ENCODE data around the gene EFCAB6. TPM values are rescaled to one million over a fixed set of nuclear protein-coding genes. Genes with fewer than 3 reads are reported as not detected.

EFCAB6 gene
- total and polyA plus RNA-seq, 10 of the 15 experiments (the other 5 are each of a cell fraction or from before 2014, with no cell fraction given): 0.05 to 0.42 (median 0.19) TPM

DNA sequence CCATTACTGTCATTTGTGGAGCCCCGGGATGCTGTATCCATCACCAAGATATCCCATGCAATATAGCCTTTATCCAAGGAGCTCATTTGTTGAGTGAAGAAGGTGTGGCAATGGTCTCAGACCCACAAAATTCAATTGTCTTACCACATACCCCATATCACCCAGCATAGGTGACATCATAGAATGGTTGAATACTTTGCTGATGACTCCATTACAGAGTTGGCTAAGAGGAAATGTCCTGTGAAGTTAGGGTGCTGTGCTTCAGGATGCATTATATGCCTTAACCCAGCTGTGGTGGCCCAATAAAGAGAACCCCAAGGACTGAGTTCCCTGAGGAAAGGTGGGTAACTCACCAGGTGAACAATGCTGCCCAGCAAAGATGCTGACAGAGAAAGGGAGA lies 113.7 kb downstream of the EFCAB6 start (continued):
- TF ChIP-seq, protein P1, sequence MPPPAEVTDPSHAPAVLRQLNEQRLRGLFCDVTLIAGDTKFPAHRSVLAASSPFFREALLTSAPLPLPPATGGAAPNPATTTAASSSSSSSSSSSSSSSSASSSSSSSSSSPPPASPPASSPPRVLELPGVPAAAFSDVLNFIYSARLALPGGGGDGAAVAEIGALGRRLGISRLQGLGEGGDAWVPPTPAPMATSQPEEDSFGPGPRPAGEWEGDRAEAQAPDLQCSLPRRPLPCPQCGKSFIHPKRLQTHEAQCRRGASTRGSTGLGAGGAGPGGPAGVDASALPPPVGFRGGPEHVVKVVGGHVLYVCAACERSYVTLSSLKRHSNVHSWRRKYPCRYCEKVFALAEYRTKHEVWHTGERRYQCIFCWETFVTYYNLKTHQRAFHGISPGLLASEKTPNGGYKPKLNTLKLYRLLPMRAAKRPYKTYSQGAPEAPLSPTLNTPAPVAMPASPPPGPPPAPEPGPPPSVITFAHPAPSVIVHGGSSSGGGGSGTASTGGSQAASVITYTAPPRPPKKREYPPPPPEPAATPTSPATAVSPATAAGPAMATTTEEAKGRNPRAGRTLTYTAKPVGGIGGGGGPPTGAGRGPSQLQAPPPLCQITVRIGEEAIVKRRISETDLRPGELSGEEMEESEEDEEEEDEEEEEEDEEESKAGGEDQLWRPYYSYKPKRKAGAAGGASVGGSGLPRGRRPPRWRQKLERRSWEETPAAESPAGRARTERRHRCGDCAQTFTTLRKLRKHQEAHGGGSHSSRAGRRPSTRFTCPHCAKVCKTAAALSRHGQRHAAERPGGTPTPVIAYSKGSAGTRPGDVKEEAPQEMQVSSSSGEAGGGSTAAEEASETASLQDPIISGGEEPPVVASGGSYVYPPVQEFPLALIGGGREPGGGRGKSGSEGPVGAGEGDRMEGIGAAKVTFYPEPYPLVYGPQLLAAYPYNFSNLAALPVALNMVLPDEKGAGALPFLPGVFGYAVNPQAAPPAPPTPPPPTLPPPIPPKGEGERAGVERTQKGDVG (CRISPR knock-in tag; IDR thresholded peaks at IDR 0.05): no peak

DNA sequence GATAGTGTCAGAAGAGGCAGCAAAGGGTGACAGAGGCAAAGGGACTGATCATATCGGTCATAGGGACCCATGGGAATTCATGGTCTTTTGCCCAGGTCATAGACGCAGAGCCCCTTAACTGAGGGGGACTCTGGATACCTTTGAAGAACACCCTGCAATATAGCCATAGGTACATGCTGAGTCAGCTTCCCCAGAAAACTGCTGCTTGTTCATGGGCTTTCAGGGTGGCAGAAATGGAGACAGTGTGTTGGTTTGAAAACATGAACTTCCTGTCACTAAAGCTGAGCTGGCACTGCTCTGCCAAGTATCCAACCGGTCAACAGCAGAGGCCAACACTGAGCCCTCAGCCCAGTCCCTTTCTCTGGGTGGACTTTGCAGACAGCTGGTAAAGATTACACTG lies 114.2 kb downstream of the EFCAB6 start:
- H3K9me3 ChIP-seq (replicated peaks; ENCODE audit: control insufficient read depth, insufficient read depth, low read length): no peaks in the 10 kb centered on the region; the same call in 2 of the 3 replicates
- H3K27ac ChIP-seq (ENCODE audit: control insufficient read depth, insufficient read depth): no peak overlapping the region
- TF ChIP-seq SMARCA5 (IDR thresholded peaks at IDR 0.05) (no peak), RAD21 (IDR thresholded peaks at IDR 0.05; ENCODE audit: insufficient read depth, low read depth, low read length) (no peak), SMAD1 (IDR thresholded peaks at IDR 0.05; ENCODE audit: low read depth, partially characterized antibody) (no peak), NBN (IDR thresholded peaks at IDR 0.05) (no peak)
- ChIA-PET POLR2A (no interaction called here), RAD21 (ENCODE audit: unreplicated experiment) (no interaction called here), CTCF (interaction anchor here (1.2 kb wide), 1 partner anchor 21 kb away, joined by 3 read pairs; no protein-coding TSS in a partner anchor), SMC1A (ENCODE audit: uncharacterized antibody, unreplicated experiment) (interaction anchor here (0.8 to 1.4 kb wide), 3 partner anchors 11 to 16 kb away, joined by 3 to 4 read pairs (median 3); no protein-coding TSS in a partner anchor)
- no peaks in the 10 kb centered on the region for H3K79me2 ChIP-seq (ENCODE audit: control insufficient read depth, insufficient read depth, low read length)
- in situ Hi-C loops (cut with MboI) (no loop called here), intact Hi-C loops (cut with micrococcal nuclease; ENCODE audit: unreplicated experiment) (no loop called here)
- FAIRE-seq (no peak), DNase-seq (ENCODE audit: low read depth, low spot score) (no peak), ATAC-seq (no peak)
- no peaks in the 10 kb centered on the region; a peak in 2 of 4 replicates for H3K27me3 ChIP-seq (replicated peaks in 1 of 2; ENCODE audit: control insufficient read depth in 2 of 2, insufficient read depth in 2 of 2, low read length in 1 of 2)
- 37% methylated on average over 3 of the region's 3 CpGs for WGBS (ENCODE audit: insufficient coverage, insufficient replicate concordance, low lambda C conversion rate, missing lambda C conversion rate)
- H3K36me3 ChIP-seq (ENCODE audit: control insufficient read depth in 2 of 2, insufficient read depth in 2 of 2, low read length in 1 of 2): no peaks in the 10 kb centered on the region
- no peaks in the 10 kb centered on the region for H4K20me1 ChIP-seq (ENCODE audit: control insufficient read depth, insufficient read depth)
- H2AFZ ChIP-seq (ENCODE audit: control insufficient read depth, low read depth, low read length): no peak overlapping the region
- no peak overlapping the region for H3K9ac ChIP-seq (ENCODE audit: control insufficient read depth, insufficient read depth, low read length)
- H3K4me3 ChIP-seq: no peak overlapping the region
- BruUV-seq (replicated peaks): no TSS peak
- no peak overlapping the region for H3K4me2 ChIP-seq (ENCODE audit: control insufficient read depth, insufficient read depth)
- H3K4me1 ChIP-seq (ENCODE audit: control insufficient read depth, insufficient read depth, low read length): no peaks in the 10 kb centered on the region

All from GM12878 (cell line).